GM12878 (cell line): Measurements from ENCODE around the gene VPS16. TPM values are rescaled to one million over a fixed set of nuclear protein-coding genes. Genes with fewer than 3 reads are reported as not detected.

Source experiments
- ATAC-seq: fragments of 200-7000 bp; cut with Tn5 transposase; 3 replicates; pipeline ENCODE4 v1.9.1; 2020; ENCODE audit warnings: mild to moderate bottlenecking, moderate library complexity
- BruUV-seq: library from RNA; stranded (reverse); fragments of 400-500 nt; replicated peaks from 2 replicates; lab custom pipeline; 2021; lab: Mats Ljungman, UMichigan
- CTCF ChIA-PET: fragments of 300-600 bp; sonication (Branson Sonifier 250); formaldehyde crosslinking; extraction: SDS; loops from one replicate; lab custom pipeline; 2021; ENCODE audit warnings: inconsistent platforms; lab: Yijun Ruan, JAX
- POLR2A ChIA-PET: fragments of 350-600 bp; formaldehyde crosslinking; extraction: SDS; loops from one replicate; lab custom pipeline; 2021; ENCODE audit warnings: inconsistent platforms; lab: Charles Lee
- RAD21 ChIA-PET: fragments of 300-600 bp; sonication (Branson Sonifier 250); formaldehyde crosslinking; loops from one replicate; lab custom pipeline; 2023; ENCODE audit warnings: antibody characterized with exemption; ENCODE audit not compliant: unreplicated experiment; lab: Charles Lee
- SMC1A ChIA-PET: fragments of 300-600 bp; sonication (Branson Sonifier 250); formaldehyde crosslinking; loops from one replicate; lab custom pipeline; 2023; ENCODE audit not compliant: unreplicated experiment, uncharacterized antibody; lab: Charles Lee
- DNase-seq: peaks from one replicate; pipeline ENCODE4 v3.0.0-alpha.2; 2011; ENCODE audit warnings: low read depth, low spot score
- FAIRE-seq: peaks from 3 replicates; lab custom pipeline; 2011; peaks lifted over from hg19 to GRCh38; lab: Jason Lieb, UNC
- H2AFZ ChIP-seq: 2 replicates; pipeline ENCODE4 v1.6.0; 2011; ENCODE audit warnings: low read depth, low read length, control low read depth; ENCODE audit not compliant: control insufficient read depth
- H3K27ac ChIP-seq: 2 replicates; pipeline ENCODE4 v1.5.1; 2011; ENCODE audit warnings: control low read depth; ENCODE audit not compliant: control insufficient read depth, insufficient read depth
- H3K27me3 ChIP-seq, 2 experiments: replicated peaks in 1 of 2; 2 replicates each; pipeline versions ENCODE4 v1.6.0 to v1.6.1; 2011; ENCODE audit warnings: low read length in 1 of 2; ENCODE audit not compliant: control insufficient read depth in 2 of 2, insufficient read depth in 2 of 2
- H3K36me3 ChIP-seq, 2 experiments: 2 replicates each; pipeline ENCODE4 v1.5.1; 2011; ENCODE audit warnings: low read length in 1 of 2; ENCODE audit not compliant: control insufficient read depth in 2 of 2, insufficient read depth in 2 of 2
- H3K4me1 ChIP-seq: 2 replicates; pipeline ENCODE4 v1.6.1; 2011; ENCODE audit warnings: mild to moderate bottlenecking, low read length, moderate library complexity, mixed read lengths; ENCODE audit not compliant: control insufficient read depth, insufficient read depth
- H3K4me2 ChIP-seq: 2 replicates; pipeline ENCODE4 v1.6.0; 2011; ENCODE audit warnings: control low read depth; ENCODE audit not compliant: control insufficient read depth, insufficient read depth
- H3K4me3 ChIP-seq: fragments of 200-600 bp; sonication (generic); 2 replicates; pipeline ENCODE4 v1.5.1; 2016
- H3K79me2 ChIP-seq: 2 replicates; pipeline ENCODE4 v1.6.0; 2011; ENCODE audit warnings: low read length; ENCODE audit not compliant: control insufficient read depth, insufficient read depth
- H3K9ac ChIP-seq: 2 replicates; pipeline ENCODE4 v1.8.0; 2011; ENCODE audit warnings: low read length, control low read depth, mixed read lengths; ENCODE audit not compliant: control insufficient read depth, insufficient read depth
- H3K9me3 ChIP-seq: replicated peaks from 3 replicates; pipeline ENCODE4 v1.5.1; 2011; ENCODE audit warnings: mild to moderate bottlenecking, low read length; ENCODE audit not compliant: control insufficient read depth, insufficient read depth
- H4K20me1 ChIP-seq: 2 replicates; pipeline ENCODE4 v1.6.0; 2011; ENCODE audit not compliant: control insufficient read depth, insufficient read depth
- BCL11A ChIP-seq: IDR thresholded peaks from 2 replicates; pipeline ENCODE4 v1.6.1; 2011; ENCODE audit warnings: low read depth, low read length
- CBX3 ChIP-seq: fragments of 200-600 bp; sonication (generic); IDR thresholded peaks from 2 replicates; pipeline ENCODE4 v1.6.1; 2016; ENCODE audit warnings: low read depth, borderline replicate concordance
- EGR1 ChIP-seq, 2 experiments: IDR thresholded peaks; 1 replicate in 1 of 2; 2 replicates in 1 of 2; pipeline ENCODE4 v1.6.1; 2011 to 2012; ENCODE audit warnings: low read depth in 2 of 2, low read length in 2 of 2, borderline replicate concordance in 1 of 2, mild to moderate bottlenecking in 1 of 2, moderate library complexity in 1 of 2
- FOS ChIP-seq: IDR thresholded peaks from 3 replicates; pipeline ENCODE4 v1.6.1; 2011; ENCODE audit warnings: borderline replicate concordance; ENCODE audit not compliant: insufficient read length; ENCODE audit errors: extremely low read depth
- FOXM1 ChIP-seq: IDR thresholded peaks from 2 replicates; pipeline ENCODE4 v1.6.1; 2012; ENCODE audit warnings: low read depth, mild to moderate bottlenecking, inconsistent platforms, low read length, moderate library complexity
- NR2C2 ChIP-seq: IDR thresholded peaks from 2 replicates; pipeline ENCODE4 v1.6.1; 2011; ENCODE audit warnings: borderline replicate concordance, low read depth; ENCODE audit not compliant: control insufficient read depth, insufficient read length
- SUZ12 ChIP-seq: fragments of 200-600 bp; sonication (generic); IDR thresholded peaks from one replicate; pipeline ENCODE4 v1.6.1; 2018; ENCODE audit warnings: antibody characterized with exemption, mild to moderate bottlenecking; ENCODE audit not compliant: unreplicated experiment
- ZNF274 ChIP-seq: IDR thresholded peaks from one replicate; pipeline ENCODE4 v1.8.0; 2011; ENCODE audit not compliant: insufficient read length, insufficient read depth
- WGBS: methylation state at CpG from one replicate; pipeline ENCODE4 v1.1.6; 2016; ENCODE audit warnings: low lambda C conversion rate; ENCODE audit not compliant: insufficient replicate concordance, insufficient coverage; ENCODE audit errors: missing lambda C conversion rate; 5-methylcytosine and 5-hydroxymethylcytosine counted together
- in situ Hi-C: fragments of 300-500 bp; cut with MboI; formaldehyde crosslinking; loops from 9 replicates; pipeline ENCODE4 v1.14.3; 2018; ENCODE audit warnings: mixed read lengths
- intact Hi-C: fragments of 100-400 bp; cut with micrococcal nuclease; formaldehyde crosslinking; loops from one replicate; pipeline ENCODE4 v1.14.2; 2022; ENCODE audit not compliant: unreplicated experiment
- polyA plus RNA-seq, 11 experiments: library from polyadenylated mRNA; depleted of rRNA in 4 of 11; unstranded in 6 of 11; stranded (reverse) in 5 of 11; fragments of >200 nt; fragmentation: Nextera tagmentation in 4 of 11; fragmentation: Illumina TruSeq in 1 of 11; extraction: Ambion mirVana in 4 of 11; extraction: Trizol in 1 of 11; gene quantifications; 1 replicate in 1 of 11; 2 replicates in 10 of 11; pipeline versions ENCODE4 v1.2.1 to v1.2.3, GENCODE V29; 2011 to 2016; ENCODE audit warnings: inconsistent platforms in 2 of 11, missing spikeins in 2 of 11, low read depth in 1 of 11
- total RNA-seq, 4 experiments: library from RNA; depleted of rRNA in 3 of 4; stranded (reverse); fragments of >200 nt in 3 of 4; fragmentation: Illumina TruSeq in 1 of 4; extraction: Trizol in 1 of 4; gene quantifications; 2 replicates each; pipeline versions ENCODE4 v1.2.1 to v1.2.3, GENCODE V29; 2013 to 2021
- TF ChIP-seq, protein P1 (sequence below): fragments of 450-650 bp; IDR thresholded peaks from 2 replicates; pipeline ENCODE4 v1.6.1; 2017; ENCODE audit warnings: mild to moderate bottlenecking
- TF ChIP-seq, protein P2 (sequence below): IDR thresholded peaks from 2 replicates; pipeline ENCODE4 v1.6.1; 2012; ENCODE audit warnings: low read depth, low read length, improper control_type of control experiment
- TF ChIP-seq, protein P3 (sequence below): fragments of 450-650 bp; IDR thresholded peaks from 2 replicates; pipeline ENCODE4 v1.6.1; 2016; ENCODE audit warnings: mild to moderate bottlenecking
- TF ChIP-seq, protein P4 (sequence below): fragments of 150-350 bp; IDR thresholded peaks from 2 replicates; pipeline ENCODE4 v1.6.1; 2016; ENCODE audit warnings: low read depth, low read length
- TF ChIP-seq, protein P5 (sequence below): fragments of 450-650 bp; IDR thresholded peaks from 2 replicates; pipeline ENCODE4 v1.6.1; 2016; ENCODE audit warnings: mild to moderate bottlenecking, moderate library complexity, borderline replicate concordance

VPS16 gene
- total and polyA plus RNA-seq, 10 of the 15 experiments (the other 5 are each of a cell fraction or from before 2014, with no cell fraction given), result 8.4 to 37.5 (median 26.4) TPM

DNA sequence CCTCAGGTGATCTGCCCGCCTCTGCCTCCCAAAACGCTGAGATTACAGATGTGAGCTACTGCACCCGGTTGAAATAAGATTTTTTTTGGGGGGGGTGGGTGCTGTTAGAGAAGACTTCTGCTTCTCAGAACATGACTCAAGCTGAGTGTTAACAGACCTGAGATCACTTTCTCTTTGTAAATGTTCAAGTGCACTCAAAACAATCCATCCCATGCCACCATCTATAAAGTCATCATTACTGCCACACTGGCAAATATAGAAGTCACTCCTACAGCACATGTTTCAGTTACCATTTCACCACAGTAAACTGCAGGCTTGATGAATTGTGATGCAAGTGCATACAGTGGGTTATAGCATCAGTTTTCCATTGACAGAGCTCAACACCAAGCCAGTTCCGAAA, 9.0 kb downstream of the VPS16 start:
- peaks cover 5% of the 10 kb centered on the region; the same call in 1 of the 2 replicates for H3K4me1 ChIP-seq
- no peak overlapping the region for H3K27ac ChIP-seq
- no peaks in the 10 kb centered on the region for H3K9me3 ChIP-seq
- H3K79me2 ChIP-seq, result no peaks in the 10 kb centered on the region
- no peak overlapping the region for H3K9ac ChIP-seq
- WGBS, result 89% methylated on average over 4 of the region's 4 CpGs
- ATAC-seq, result no peak
- RAD21 ChIA-PET, result no interaction called here
- H4K20me1 ChIP-seq, result no peaks in the 10 kb centered on the region
- no peak overlapping the region for H3K4me2 ChIP-seq
- no peaks in the 10 kb centered on the region for H3K36me3 ChIP-seq
- in situ Hi-C loops, result no loop called here
- CTCF ChIA-PET, result interaction anchor here (1.4 kb wide), 1 partner anchor 9 kb away, joined by 5 read pairs; no protein-coding TSS in a partner anchor
- SMC1A ChIA-PET, result interaction anchor here (1.8 kb wide), 1 partner anchor 11 kb away, joined by 3 read pairs; no protein-coding TSS in a partner anchor
- no peak for DNase-seq
- no peaks in the 10 kb centered on the region for H3K27me3 ChIP-seq
- H3K4me3 ChIP-seq, result no peak overlapping the region
- H2AFZ ChIP-seq, result no peak overlapping the region
- FAIRE-seq, result no peak
- no TSS peak for BruUV-seq
- POLR2A ChIA-PET, result interaction anchor here (0.6 kb wide), 1 partner anchor 353 kb away, joined by 3 read pairs; no protein-coding TSS in a partner anchor
- intact Hi-C loops, result no loop called here
- TF ChIP-seq, protein P1, sequence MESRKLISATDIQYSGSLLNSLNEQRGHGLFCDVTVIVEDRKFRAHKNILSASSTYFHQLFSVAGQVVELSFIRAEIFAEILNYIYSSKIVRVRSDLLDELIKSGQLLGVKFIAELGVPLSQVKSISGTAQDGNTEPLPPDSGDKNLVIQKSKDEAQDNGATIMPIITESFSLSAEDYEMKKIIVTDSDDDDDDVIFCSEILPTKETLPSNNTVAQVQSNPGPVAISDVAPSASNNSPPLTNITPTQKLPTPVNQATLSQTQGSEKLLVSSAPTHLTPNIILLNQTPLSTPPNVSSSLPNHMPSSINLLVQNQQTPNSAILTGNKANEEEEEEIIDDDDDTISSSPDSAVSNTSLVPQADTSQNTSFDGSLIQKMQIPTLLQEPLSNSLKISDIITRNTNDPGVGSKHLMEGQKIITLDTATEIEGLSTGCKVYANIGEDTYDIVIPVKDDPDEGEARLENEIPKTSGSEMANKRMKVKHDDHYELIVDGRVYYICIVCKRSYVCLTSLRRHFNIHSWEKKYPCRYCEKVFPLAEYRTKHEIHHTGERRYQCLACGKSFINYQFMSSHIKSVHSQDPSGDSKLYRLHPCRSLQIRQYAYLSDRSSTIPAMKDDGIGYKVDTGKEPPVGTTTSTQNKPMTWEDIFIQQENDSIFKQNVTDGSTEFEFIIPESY, result no peak
- TF ChIP-seq, protein P2, sequence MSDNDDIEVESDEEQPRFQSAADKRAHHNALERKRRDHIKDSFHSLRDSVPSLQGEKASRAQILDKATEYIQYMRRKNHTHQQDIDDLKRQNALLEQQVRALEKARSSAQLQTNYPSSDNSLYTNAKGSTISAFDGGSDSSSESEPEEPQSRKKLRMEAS, result no peak
- no peak for TF ChIP-seq CBX3
- no peak for TF ChIP-seq NR2C2
- TF ChIP-seq EGR1 (IDR thresholded peaks at IDR 0.05; ENCODE audit: borderline replicate concordance in 1 of 2, low read depth in 2 of 2, low read length in 2 of 2), result no peak
- no peak for TF ChIP-seq ZNF274
- TF ChIP-seq, protein P3, sequence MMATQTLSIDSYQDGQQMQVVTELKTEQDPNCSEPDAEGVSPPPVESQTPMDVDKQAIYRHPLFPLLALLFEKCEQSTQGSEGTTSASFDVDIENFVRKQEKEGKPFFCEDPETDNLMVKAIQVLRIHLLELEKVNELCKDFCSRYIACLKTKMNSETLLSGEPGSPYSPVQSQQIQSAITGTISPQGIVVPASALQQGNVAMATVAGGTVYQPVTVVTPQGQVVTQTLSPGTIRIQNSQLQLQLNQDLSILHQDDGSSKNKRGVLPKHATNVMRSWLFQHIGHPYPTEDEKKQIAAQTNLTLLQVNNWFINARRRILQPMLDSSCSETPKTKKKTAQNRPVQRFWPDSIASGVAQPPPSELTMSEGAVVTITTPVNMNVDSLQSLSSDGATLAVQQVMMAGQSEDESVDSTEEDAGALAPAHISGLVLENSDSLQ, result no peak
- TF ChIP-seq FOS, result no peak
- TF ChIP-seq, protein P4, sequence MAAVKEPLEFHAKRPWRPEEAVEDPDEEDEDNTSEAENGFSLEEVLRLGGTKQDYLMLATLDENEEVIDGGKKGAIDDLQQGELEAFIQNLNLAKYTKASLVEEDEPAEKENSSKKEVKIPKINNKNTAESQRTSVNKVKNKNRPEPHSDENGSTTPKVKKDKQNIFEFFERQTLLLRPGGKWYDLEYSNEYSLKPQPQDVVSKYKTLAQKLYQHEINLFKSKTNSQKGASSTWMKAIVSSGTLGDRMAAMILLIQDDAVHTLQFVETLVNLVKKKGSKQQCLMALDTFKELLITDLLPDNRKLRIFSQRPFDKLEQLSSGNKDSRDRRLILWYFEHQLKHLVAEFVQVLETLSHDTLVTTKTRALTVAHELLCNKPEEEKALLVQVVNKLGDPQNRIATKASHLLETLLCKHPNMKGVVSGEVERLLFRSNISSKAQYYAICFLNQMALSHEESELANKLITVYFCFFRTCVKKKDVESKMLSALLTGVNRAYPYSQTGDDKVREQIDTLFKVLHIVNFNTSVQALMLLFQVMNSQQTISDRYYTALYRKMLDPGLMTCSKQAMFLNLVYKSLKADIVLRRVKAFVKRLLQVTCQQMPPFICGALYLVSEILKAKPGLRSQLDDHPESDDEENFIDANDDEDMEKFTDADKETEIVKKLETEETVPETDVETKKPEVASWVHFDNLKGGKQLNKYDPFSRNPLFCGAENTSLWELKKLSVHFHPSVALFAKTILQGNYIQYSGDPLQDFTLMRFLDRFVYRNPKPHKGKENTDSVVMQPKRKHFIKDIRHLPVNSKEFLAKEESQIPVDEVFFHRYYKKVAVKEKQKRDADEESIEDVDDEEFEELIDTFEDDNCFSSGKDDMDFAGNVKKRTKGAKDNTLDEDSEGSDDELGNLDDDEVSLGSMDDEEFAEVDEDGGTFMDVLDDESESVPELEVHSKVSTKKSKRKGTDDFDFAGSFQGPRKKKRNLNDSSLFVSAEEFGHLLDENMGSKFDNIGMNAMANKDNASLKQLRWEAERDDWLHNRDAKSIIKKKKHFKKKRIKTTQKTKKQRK, result no peak
- TF ChIP-seq SUZ12, result no peak
- no peak for TF ChIP-seq BCL11A
- no peak for TF ChIP-seq FOXM1
- TF ChIP-seq, protein P5, sequence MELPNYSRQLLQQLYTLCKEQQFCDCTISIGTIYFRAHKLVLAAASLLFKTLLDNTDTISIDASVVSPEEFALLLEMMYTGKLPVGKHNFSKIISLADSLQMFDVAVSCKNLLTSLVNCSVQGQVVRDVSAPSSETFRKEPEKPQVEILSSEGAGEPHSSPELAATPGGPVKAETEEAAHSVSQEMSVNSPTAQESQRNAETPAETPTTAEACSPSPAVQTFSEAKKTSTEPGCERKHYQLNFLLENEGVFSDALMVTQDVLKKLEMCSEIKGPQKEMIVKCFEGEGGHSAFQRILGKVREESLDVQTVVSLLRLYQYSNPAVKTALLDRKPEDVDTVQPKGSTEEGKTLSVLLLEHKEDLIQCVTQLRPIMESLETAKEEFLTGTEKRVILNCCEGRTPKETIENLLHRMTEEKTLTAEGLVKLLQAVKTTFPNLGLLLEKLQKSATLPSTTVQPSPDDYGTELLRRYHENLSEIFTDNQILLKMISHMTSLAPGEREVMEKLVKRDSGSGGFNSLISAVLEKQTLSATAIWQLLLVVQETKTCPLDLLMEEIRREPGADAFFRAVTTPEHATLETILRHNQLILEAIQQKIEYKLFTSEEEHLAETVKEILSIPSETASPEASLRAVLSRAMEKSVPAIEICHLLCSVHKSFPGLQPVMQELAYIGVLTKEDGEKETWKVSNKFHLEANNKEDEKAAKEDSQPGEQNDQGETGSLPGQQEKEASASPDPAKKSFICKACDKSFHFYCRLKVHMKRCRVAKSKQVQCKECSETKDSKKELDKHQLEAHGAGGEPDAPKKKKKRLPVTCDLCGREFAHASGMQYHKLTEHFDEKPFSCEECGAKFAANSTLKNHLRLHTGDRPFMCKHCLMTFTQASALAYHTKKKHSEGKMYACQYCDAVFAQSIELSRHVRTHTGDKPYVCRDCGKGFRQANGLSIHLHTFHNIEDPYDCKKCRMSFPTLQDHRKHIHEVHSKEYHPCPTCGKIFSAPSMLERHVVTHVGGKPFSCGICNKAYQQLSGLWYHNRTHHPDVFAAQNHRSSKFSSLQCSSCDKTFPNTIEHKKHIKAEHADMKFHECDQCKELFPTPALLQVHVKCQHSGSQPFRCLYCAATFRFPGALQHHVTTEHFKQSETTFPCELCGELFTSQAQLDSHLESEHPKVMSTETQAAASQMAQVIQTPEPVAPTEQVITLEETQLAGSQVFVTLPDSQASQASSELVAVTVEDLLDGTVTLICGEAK, result no peak
